Measurements from ENCODE around the gene BASP1.

BASP1 gene

DNA sequence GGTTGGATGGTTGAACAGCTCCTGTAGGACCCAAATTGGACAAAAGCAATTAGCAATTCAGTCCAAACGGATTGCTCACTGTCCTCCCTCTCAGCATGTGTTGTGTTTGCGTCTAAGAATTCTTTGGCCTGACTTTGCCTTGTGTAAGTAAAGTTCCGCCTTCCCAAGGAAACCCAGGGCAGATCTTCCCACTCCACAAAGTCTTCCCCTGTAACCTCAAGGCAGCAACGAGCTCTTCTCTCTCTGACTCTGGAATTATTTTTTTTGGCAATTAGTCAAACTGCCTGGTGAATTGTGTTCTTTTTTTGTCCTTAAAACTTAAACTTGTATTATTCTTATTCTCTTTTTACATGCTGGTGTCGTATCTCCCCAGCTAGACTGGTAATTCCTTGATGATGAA is 20.7 kb upstream of the BASP1 start:
- H3K36me3 ChIP-seq (ENCODE audit: low read depth) = no peaks in the 10 kb centered on the region
- TF ChIP-seq, protein P1, sequence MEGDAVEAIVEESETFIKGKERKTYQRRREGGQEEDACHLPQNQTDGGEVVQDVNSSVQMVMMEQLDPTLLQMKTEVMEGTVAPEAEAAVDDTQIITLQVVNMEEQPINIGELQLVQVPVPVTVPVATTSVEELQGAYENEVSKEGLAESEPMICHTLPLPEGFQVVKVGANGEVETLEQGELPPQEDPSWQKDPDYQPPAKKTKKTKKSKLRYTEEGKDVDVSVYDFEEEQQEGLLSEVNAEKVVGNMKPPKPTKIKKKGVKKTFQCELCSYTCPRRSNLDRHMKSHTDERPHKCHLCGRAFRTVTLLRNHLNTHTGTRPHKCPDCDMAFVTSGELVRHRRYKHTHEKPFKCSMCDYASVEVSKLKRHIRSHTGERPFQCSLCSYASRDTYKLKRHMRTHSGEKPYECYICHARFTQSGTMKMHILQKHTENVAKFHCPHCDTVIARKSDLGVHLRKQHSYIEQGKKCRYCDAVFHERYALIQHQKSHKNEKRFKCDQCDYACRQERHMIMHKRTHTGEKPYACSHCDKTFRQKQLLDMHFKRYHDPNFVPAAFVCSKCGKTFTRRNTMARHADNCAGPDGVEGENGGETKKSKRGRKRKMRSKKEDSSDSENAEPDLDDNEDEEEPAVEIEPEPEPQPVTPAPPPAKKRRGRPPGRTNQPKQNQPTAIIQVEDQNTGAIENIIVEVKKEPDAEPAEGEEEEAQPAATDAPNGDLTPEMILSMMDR (IDR thresholded peaks at IDR 0.05; ENCODE audit: poor library complexity, severe bottlenecking) = no peak

DNA sequence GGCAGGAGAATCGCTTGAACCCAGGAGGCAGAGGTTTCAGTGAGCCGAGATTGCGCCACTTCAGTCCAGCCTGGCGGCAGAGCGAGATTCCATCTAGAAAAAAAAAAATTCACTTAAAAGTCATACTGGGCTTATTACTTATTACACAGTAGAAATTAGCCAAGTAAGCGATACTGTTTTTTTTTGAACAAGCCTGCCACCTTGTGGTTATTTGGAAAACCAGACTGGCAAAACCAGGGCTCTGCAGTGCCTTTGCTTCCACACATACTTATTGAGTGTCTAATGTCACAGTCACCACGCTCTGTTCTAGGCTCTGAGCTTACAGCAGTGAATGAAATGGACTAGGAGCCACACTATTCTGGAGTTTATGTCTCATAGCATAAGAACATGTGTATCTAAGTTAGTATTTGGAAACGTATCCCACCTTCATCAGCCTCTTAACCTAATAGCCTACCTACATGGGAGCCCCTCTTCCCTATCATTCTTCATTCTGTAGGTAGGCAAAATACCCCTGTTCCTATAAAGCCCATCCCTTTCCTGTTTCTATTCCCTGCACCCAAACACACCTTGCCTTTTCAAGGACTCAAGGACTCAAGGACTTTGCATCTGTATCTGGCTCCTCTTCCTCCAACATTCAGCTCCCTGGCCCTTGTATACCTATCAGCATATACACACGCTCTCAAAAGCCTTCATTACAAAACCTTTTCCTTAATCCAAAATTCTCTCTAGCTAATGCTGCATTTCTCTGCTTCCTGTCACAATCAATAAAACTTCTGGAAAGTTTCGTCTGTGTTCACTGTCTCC is 13.9 kb upstream of the BASP1 start:
- Histone ChIP-seq H3K4me3 (ENCODE audit: severe bottlenecking) (no peak overlapping the region), H3K27ac (ENCODE audit: poor library complexity, severe bottlenecking) (no peak overlapping the region), H3K4me1 (ENCODE audit: insufficient read depth, poor library complexity, severe bottlenecking) (no peaks in the 10 kb centered on the region), H3K9me3 (ENCODE audit: severe bottlenecking) (no peaks in the 10 kb centered on the region), H3K27me3 (ENCODE audit: insufficient read depth, poor library complexity, severe bottlenecking) (no peaks in the 10 kb centered on the region), H3K36me3 (ENCODE audit: low read depth) (no peaks in the 10 kb centered on the region)
- DNase-seq (ENCODE audit: low spot score) (no peak), ATAC-seq (ENCODE audit: low read depth) (peak; percentile 91)
- TF ChIP-seq, protein P1 (IDR thresholded peaks at IDR 0.05; ENCODE audit: poor library complexity, severe bottlenecking) = peak; percentile 88

More for the DNA sequence above, 20.7 kb upstream of the BASP1 start:
- no peak overlapping the region for H3K4me3 ChIP-seq (ENCODE audit: severe bottlenecking)
- H3K27ac ChIP-seq (ENCODE audit: poor library complexity, severe bottlenecking) = no peak overlapping the region
- DNase-seq (ENCODE audit: low spot score) = no peak
- no peak for ATAC-seq (ENCODE audit: low read depth)
- no peaks in the 10 kb centered on the region for H3K27me3 ChIP-seq (ENCODE audit: insufficient read depth, poor library complexity, severe bottlenecking)
- H3K4me1 ChIP-seq (ENCODE audit: insufficient read depth, poor library complexity, severe bottlenecking) = no peaks in the 10 kb centered on the region
- peaks cover 3% of the 10 kb centered on the region for H3K9me3 ChIP-seq (ENCODE audit: severe bottlenecking)

DNA sequence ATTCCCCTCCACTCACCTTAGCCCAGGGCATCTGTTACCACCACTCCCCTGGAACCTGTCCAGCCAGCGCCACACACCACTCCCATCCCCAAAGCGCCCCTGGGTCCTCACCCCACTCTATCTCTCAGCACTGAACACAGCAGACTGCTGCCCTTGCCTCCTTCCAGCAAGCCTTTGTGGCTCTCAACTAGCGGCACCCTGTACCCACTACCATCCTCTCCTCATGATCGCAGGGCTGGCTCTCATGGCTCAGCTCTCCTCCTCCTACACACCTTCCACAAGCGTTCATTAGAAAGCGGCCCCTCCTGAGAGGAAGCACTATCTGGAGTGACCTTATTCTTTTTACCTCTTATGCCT is 13.3 kb upstream of the BASP1 start:
- no peaks in the 10 kb centered on the region for H3K27me3 ChIP-seq (ENCODE audit: insufficient read depth, poor library complexity, severe bottlenecking)

DNA sequence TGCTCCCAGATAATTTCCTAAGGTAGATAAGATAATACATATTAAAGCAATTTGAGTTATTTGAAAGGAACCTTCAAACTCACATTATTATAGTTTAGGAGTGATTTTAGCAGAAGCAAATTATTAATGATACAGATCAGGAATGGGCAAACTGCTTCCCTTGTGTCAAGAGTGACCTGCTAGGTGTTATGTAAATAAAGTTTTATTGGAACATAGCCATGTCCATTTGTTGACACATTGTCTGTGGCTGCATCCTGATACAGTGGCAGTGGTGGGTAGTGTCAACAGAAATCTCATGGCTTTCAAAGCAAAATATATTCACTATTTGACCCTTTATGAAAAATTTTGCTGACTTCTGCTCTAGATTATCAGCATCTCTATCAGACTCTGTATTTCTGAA is 11.4 kb upstream of the BASP1 start:
- no peak overlapping the region for H3K4me3 ChIP-seq (ENCODE audit: severe bottlenecking)
- DNase-seq (ENCODE audit: low spot score) (no peak), ATAC-seq (ENCODE audit: low read depth) (no peak)
- H3K9me3 ChIP-seq (ENCODE audit: severe bottlenecking) = no peaks in the 10 kb centered on the region
- no peaks in the 10 kb centered on the region for H3K4me1 ChIP-seq (ENCODE audit: insufficient read depth, poor library complexity, severe bottlenecking)
- no peaks in the 10 kb centered on the region for H3K36me3 ChIP-seq (ENCODE audit: low read depth)
- H3K27ac ChIP-seq (ENCODE audit: poor library complexity, severe bottlenecking) = no peak overlapping the region
- TF ChIP-seq, protein P1 (IDR thresholded peaks at IDR 0.05; ENCODE audit: poor library complexity, severe bottlenecking) = no peak
- no peaks in the 10 kb centered on the region for H3K27me3 ChIP-seq (ENCODE audit: insufficient read depth, poor library complexity, severe bottlenecking)

More for the DNA sequence above, 13.3 kb upstream of the BASP1 start:
- ATAC-seq (ENCODE audit: low read depth) (peak; percentile 20; the same call in 1 of the 3 replicates), DNase-seq (ENCODE audit: low spot score) (no peak)
- Histone ChIP-seq H3K36me3 (ENCODE audit: low read depth) (no peaks in the 10 kb centered on the region), H3K9me3 (ENCODE audit: severe bottlenecking) (no peaks in the 10 kb centered on the region), H3K4me1 (ENCODE audit: insufficient read depth, poor library complexity, severe bottlenecking) (no peaks in the 10 kb centered on the region), H3K4me3 (ENCODE audit: severe bottlenecking) (no peak overlapping the region), H3K27ac (ENCODE audit: poor library complexity, severe bottlenecking) (no peak overlapping the region)
- TF ChIP-seq, protein P1 (IDR thresholded peaks at IDR 0.05; ENCODE audit: poor library complexity, severe bottlenecking) = no peak

DNA sequence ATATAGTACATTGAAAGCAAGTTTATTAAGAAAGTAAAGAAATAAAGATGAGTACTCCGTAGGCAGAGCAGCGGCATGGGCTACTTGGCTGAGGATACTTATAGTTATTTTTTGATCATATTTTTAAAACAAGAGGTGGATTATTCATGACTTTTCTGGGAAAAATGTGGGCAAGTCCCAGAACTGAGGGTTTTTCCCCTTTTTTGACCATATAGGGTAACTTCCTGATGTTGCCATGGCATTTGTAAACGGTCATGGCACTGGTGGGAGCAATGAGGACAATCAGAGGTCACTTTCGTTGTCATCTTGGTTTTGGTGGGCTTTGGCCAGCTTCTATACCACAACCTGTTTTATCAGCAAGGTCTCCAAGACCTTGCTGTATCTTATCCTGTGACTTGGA is 5.2 kb upstream of the BASP1 start:
- TF ChIP-seq, protein P1 (IDR thresholded peaks at IDR 0.05; ENCODE audit: poor library complexity, severe bottlenecking) = no peak
- Histone ChIP-seq H3K9me3 (ENCODE audit: severe bottlenecking) (no peaks in the 10 kb centered on the region), H3K27me3 (ENCODE audit: insufficient read depth, poor library complexity, severe bottlenecking) (no peaks in the 10 kb centered on the region), H3K4me1 (ENCODE audit: insufficient read depth, poor library complexity, severe bottlenecking) (no peaks in the 10 kb centered on the region), H3K36me3 (ENCODE audit: low read depth) (no peaks in the 10 kb centered on the region), H3K27ac (ENCODE audit: poor library complexity, severe bottlenecking) (no peak overlapping the region), H3K4me3 (ENCODE audit: severe bottlenecking) (no peak overlapping the region)
- no peak for DNase-seq (ENCODE audit: low spot score)
- ATAC-seq (ENCODE audit: low read depth) = no peak
